Stomach smooth muscle (tissue), 2 donors: Measurements from ENCODE around the gene MAD2L1BP.

Source experiments
- H3K27ac ChIP-seq: one replicate; pipeline ENCODE4 v1.7.0; 2013; ENCODE audit warnings: mild to moderate bottlenecking, low read length, inconsistent platforms
- H3K27me3 ChIP-seq, 2 donors: one replicate each; pipeline ENCODE4 v1.7.0; 2013; ENCODE audit warnings: low read length in 2 of 2; ENCODE audit not compliant: insufficient read depth in 2 of 2, control insufficient read depth in 1 of 2
- H3K36me3 ChIP-seq, 2 donors: one replicate each; pipeline ENCODE4 v1.7.0; 2013; ENCODE audit warnings: low read length in 2 of 2; ENCODE audit not compliant: control insufficient read depth in 2 of 2, insufficient read depth in 2 of 2
- H3K4me1 ChIP-seq: one replicate; pipeline ENCODE4 v1.7.0; 2013; ENCODE audit warnings: low read length; ENCODE audit not compliant: control insufficient read depth, insufficient read depth
- H3K4me3 ChIP-seq, 2 donors: one replicate each; pipeline ENCODE4 v1.7.0; 2013; ENCODE audit warnings: low read length in 2 of 2
- H3K9ac ChIP-seq, 2 donors: one replicate each; pipeline ENCODE4 v1.7.0; 2013; ENCODE audit warnings: low read length in 2 of 2, mild to moderate bottlenecking in 1 of 2
- H3K9me3 ChIP-seq, 2 donors: one replicate each; pipeline ENCODE4 v1.7.0; 2013; ENCODE audit warnings: low read length in 2 of 2; ENCODE audit not compliant: control insufficient read depth in 2 of 2
- donor health status: healthy.
- donor health status: Pancreatic carcinoma.

MAD2L1BP gene

GRCh38 chr6:43674291-43674690, 38.7 kb downstream of the MAD2L1BP start:
- H3K27ac ChIP-seq: no peak overlapping the region
- H3K9ac ChIP-seq: no peak overlapping the region
- H3K36me3 ChIP-seq: peaks cover 57 to 58% of the 10 kb centered on the region in 2 donors
- H3K27me3 ChIP-seq: no peaks in the 10 kb centered on the region
- no peak overlapping the region for H3K4me3 ChIP-seq
- no peaks in the 10 kb centered on the region for H3K9me3 ChIP-seq
- H3K4me1 ChIP-seq: peaks cover 44% of the 10 kb centered on the region

- H3K27ac ChIP-seq: no peak overlapping the region
- no peaks in the 10 kb centered on the region for H3K27me3 ChIP-seq
- peaks cover 38% of the 10 kb centered on the region for H3K4me1 ChIP-seq
- H3K36me3 ChIP-seq: peaks cover 62 to 63% of the 10 kb centered on the region in 2 donors
- H3K4me3 ChIP-seq: no peak overlapping the region
- no peak overlapping the region for H3K9ac ChIP-seq
- H3K9me3 ChIP-seq: no peaks in the 10 kb centered on the region
These were observed 39.3 kb downstream of the MAD2L1BP start for GRCh38 chr6:43674921-43675320.

- H3K4me1 ChIP-seq: peaks cover 20% of the 10 kb centered on the region
- H3K27me3 ChIP-seq: no peaks in the 10 kb centered on the region
- no peak overlapping the region for H3K9ac ChIP-seq
- no peak overlapping the region for H3K27ac ChIP-seq
- H3K9me3 ChIP-seq: no peaks in the 10 kb centered on the region
- no peak overlapping the region for H3K4me3 ChIP-seq
- H3K36me3 ChIP-seq: peaks cover 62 to 63% of the 10 kb centered on the region in 2 donors
These were observed 41.4 kb downstream of the MAD2L1BP start for GRCh38 chr6:43676962-43677606.

- Histone ChIP-seq H3K9me3 (no peaks in the 10 kb centered on the region), H3K27me3 (no peaks in the 10 kb centered on the region), H3K27ac (no peak overlapping the region), H3K4me3 (no peak overlapping the region), H3K36me3 (peaks cover 63 to 64% of the 10 kb centered on the region in 2 donors), H3K9ac (no peak overlapping the region), H3K4me1 (peaks cover 13% of the 10 kb centered on the region)
These were observed 42.1 kb downstream of the MAD2L1BP start for GRCh38 chr6:43677759-43678158.

- Histone ChIP-seq H3K4me3 (no peak overlapping the region), H3K9ac (no peak overlapping the region), H3K27ac (no peak overlapping the region), H3K9me3 (no peaks in the 10 kb centered on the region), H3K4me1 (peaks cover 7% of the 10 kb centered on the region), H3K27me3 (no peaks in the 10 kb centered on the region), H3K36me3 (peaks cover 63 to 64% of the 10 kb centered on the region in 2 donors)
These were observed 42.7 kb downstream of the MAD2L1BP start for GRCh38 chr6:43678341-43678740.

- Histone ChIP-seq H3K27me3 (no peaks in the 10 kb centered on the region), H3K36me3 (peaks cover 57 to 59% of the 10 kb centered on the region in 2 donors), H3K9me3 (no peaks in the 10 kb centered on the region), H3K27ac (no peak overlapping the region), H3K4me3 (no peak overlapping the region), H3K9ac (no peak overlapping the region), H3K4me1 (peaks cover under 1% of the 10 kb centered on the region)
These were observed 43.4 kb downstream of the MAD2L1BP start for GRCh38 chr6:43679057-43679456.

GRCh38 chr6:43680308-43681200, 44.9 kb downstream of the MAD2L1BP start:
- Histone ChIP-seq H3K9ac (no peak overlapping the region), H3K27ac (no peak overlapping the region), H3K36me3 (peaks cover 44 to 45% of the 10 kb centered on the region in 2 donors)

GRCh38 chr6:43681303-43681702, 45.7 kb downstream of the MAD2L1BP start:
- no peak overlapping the region for H3K9ac ChIP-seq
- H3K4me3 ChIP-seq: no peak overlapping the region
- H3K9me3 ChIP-seq: no peaks in the 10 kb centered on the region
- H3K4me1 ChIP-seq: peaks cover under 1% of the 10 kb centered on the region
- H3K36me3 ChIP-seq: peaks cover 41 to 42% of the 10 kb centered on the region in 2 donors
- H3K27ac ChIP-seq: no peak overlapping the region
- no peaks in the 10 kb centered on the region for H3K27me3 ChIP-seq

More at GRCh38 chr6:43680308-43681200, 44.9 kb downstream of the MAD2L1BP start:
- Histone ChIP-seq H3K4me1 (no peaks in the 10 kb centered on the region), H3K9me3 (no peaks in the 10 kb centered on the region), H3K27me3 (no peaks in the 10 kb centered on the region), H3K4me3 (no peak overlapping the region)

- H3K4me1 ChIP-seq: peaks cover 10% of the 10 kb centered on the region
- H3K27ac ChIP-seq: no peak overlapping the region
- no peak overlapping the region for H3K4me3 ChIP-seq
- H3K27me3 ChIP-seq: no peaks in the 10 kb centered on the region
- no peaks in the 10 kb centered on the region for H3K9me3 ChIP-seq
- peaks cover 26 to 27% of the 10 kb centered on the region in 2 donors for H3K36me3 ChIP-seq
- no peak overlapping the region for H3K9ac ChIP-seq
These were observed 47.2 kb downstream of the MAD2L1BP start for GRCh38 chr6:43682724-43683429.

- H3K9me3 ChIP-seq: no peaks in the 10 kb centered on the region
- no peak overlapping the region for H3K27ac ChIP-seq
- H3K4me3 ChIP-seq: no peak overlapping the region
- H3K9ac ChIP-seq: no peak overlapping the region
- H3K27me3 ChIP-seq: no peaks in the 10 kb centered on the region
- H3K36me3 ChIP-seq: peaks cover 17% of the 10 kb centered on the region in 2 donors
- H3K4me1 ChIP-seq: peaks cover 15% of the 10 kb centered on the region
These were observed 48.2 kb downstream of the MAD2L1BP start for GRCh38 chr6:43683708-43684455.
